ENCODE data around the gene ELF5.

ELF5 gene

DNA sequence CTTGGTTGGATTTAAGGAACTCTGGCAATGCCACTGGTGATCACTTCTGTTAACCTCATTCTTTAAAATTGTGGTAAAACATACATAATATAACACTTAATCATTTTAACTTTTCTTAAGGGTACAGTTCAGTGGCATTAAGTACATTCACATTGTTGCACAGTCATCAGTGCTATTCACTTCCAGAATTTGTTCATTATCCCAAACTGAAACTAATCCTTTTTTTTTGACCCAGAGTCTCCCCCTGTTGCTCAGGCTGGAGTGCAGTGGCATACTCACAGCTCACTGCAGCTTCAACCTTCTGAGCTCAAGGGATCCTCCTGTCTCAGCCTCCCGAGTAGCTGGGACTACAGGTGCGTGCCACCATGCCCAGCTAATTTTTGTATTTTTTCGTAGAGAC is 10.6 kb downstream of the ELF5 start:
- no peak overlapping the region for H3K27ac ChIP-seq
- no peak for TF ChIP-seq ZFX (IDR thresholded peaks at IDR 0.05; ENCODE audit: borderline replicate concordance)
- TF ChIP-seq, protein P1, sequence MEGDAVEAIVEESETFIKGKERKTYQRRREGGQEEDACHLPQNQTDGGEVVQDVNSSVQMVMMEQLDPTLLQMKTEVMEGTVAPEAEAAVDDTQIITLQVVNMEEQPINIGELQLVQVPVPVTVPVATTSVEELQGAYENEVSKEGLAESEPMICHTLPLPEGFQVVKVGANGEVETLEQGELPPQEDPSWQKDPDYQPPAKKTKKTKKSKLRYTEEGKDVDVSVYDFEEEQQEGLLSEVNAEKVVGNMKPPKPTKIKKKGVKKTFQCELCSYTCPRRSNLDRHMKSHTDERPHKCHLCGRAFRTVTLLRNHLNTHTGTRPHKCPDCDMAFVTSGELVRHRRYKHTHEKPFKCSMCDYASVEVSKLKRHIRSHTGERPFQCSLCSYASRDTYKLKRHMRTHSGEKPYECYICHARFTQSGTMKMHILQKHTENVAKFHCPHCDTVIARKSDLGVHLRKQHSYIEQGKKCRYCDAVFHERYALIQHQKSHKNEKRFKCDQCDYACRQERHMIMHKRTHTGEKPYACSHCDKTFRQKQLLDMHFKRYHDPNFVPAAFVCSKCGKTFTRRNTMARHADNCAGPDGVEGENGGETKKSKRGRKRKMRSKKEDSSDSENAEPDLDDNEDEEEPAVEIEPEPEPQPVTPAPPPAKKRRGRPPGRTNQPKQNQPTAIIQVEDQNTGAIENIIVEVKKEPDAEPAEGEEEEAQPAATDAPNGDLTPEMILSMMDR (IDR thresholded peaks at IDR 0.05), result no peak

- no peak for TF ChIP-seq ZFX (IDR thresholded peaks at IDR 0.05; ENCODE audit: borderline replicate concordance)
- no peak overlapping the region for H3K27ac ChIP-seq
These were observed 11.6 kb downstream of the ELF5 start for GRCh38 chr11:34501949-34502348.

- no peak overlapping the region for H3K27ac ChIP-seq
- TF ChIP-seq, protein P1 (IDR thresholded peaks at IDR 0.05), result no peak
These were observed 12.1 kb downstream of the ELF5 start for GRCh38 chr11:34501500-34501899.

DNA sequence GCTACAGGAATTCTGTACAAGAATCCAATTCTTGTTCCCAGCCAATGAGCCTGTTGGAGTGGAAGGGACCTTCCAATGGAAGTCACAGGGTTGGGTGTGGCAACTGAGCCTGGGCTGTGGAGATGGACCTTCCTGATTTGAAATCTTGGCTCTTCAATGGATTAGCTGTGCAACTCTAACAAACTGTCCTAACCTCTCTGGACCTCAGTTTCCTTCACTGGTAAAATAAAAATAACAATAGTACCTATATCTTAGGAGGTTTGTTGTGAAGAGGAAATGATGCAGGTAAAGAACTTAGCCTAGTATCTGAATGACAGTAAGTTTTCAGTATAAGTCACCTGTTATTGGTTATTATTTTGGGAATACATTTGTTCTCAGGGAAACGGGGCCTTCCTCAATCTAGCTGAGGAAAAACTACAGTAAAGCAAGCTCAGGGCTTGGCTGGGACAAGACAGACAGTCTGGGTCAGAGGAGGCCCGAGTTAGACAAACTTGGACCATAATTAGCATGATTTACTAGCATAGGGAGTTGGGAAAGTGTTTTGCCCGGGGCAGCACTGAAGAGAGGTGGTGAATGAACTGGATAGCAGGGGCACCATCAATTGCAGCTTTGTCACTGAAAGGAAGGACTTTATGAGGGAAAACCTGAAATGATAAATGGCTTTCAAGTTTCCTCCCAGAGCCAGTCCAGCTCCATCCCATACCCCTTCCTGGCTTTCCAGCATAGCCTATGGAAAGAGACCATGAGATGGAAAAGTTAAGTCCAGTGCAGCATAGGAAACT is 13.7 kb downstream of the ELF5 start:
- H3K27ac ChIP-seq, result no peak overlapping the region
- TF ChIP-seq, protein P1 (IDR thresholded peaks at IDR 0.05), result no peak
- no peak for TF ChIP-seq ZFX (IDR thresholded peaks at IDR 0.05; ENCODE audit: borderline replicate concordance)

- no peak for TF ChIP-seq ZFX (IDR thresholded peaks at IDR 0.05; ENCODE audit: borderline replicate concordance)
- TF ChIP-seq, protein P1 (IDR thresholded peaks at IDR 0.05), result no peak
- no peak overlapping the region for H3K27ac ChIP-seq
These were observed 17.7 kb downstream of the ELF5 start for GRCh38 chr11:34495724-34496377.

GRCh38 chr11:34495239-34495723 is 18.3 kb downstream of the ELF5 start:
- H3K27ac ChIP-seq, result no peak overlapping the region
- TF ChIP-seq ZFX (IDR thresholded peaks at IDR 0.05; ENCODE audit: borderline replicate concordance), result no peak
- TF ChIP-seq, protein P1 (IDR thresholded peaks at IDR 0.05), result no peak

DNA sequence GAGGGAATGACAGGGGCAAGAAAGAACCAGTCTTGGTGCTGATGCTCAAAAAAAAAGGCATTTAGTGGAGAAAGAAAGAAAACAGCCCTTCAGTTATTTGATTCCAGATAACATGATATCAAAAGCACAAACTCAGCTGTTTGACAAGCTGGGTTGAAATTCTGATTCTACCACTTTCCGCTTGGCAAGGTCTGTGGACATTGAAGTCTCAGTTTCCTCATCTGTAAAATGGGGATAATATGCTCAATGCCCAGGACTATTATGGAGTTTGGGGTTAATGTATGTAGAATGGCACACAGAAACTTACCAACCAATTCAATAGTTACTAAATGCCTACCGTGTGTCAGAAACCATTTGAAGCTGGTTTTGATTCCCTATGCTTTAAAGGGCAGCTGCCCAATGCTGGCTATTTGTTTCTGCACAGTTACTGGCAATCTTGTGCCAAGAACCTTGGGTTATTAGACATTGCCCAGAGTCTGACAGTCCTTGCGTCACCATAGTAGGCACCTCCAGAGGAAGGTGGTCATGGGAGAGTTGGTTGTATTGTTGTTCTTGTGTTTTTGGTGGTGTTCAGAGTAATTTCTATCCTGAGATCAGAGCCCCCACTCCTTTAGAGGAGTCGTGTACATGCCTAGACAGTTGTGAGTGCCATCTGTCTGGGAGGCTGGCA is 19.5 kb downstream of the ELF5 start:
- H3K27ac ChIP-seq, result no peak overlapping the region
- TF ChIP-seq ZFX (IDR thresholded peaks at IDR 0.05; ENCODE audit: borderline replicate concordance), result no peak
- TF ChIP-seq, protein P1 (IDR thresholded peaks at IDR 0.05), result no peak
